ENCODE results near the gene TENM3. TPM values are rescaled to one million over a fixed set of nuclear protein-coding genes. Genes with fewer than 3 reads are reported as not detected.

The TENM3 gene
- total and polyA plus RNA-seq, 10 of the 15 experiments (the other 5 are each of a cell fraction or from before 2014, with no cell fraction given) = 0.01 to 1.7 (median 0.08) TPM; not detected in 2

- no peak for TF ChIP-seq MEF2B (IDR thresholded peaks at IDR 0.05; ENCODE audit: partially characterized antibody, poor library complexity, severe bottlenecking)
- TF ChIP-seq ZNF217 (IDR thresholded peaks at IDR 0.05) = no peak
- TF ChIP-seq SIX5 (IDR thresholded peaks at IDR 0.05; ENCODE audit: low read depth, low read length, severe bottlenecking) = no peak
- TF ChIP-seq IKZF1 (conservative IDR thresholded peaks at IDR 0.05) = peak; percentile 68
- TF ChIP-seq E4F1 (IDR thresholded peaks at IDR 0.05; ENCODE audit: borderline replicate concordance, partially characterized antibody) = no peak
- TF ChIP-seq NR2C1 (IDR thresholded peaks at IDR 0.05) = no peak
- TF ChIP-seq LARP7 (IDR thresholded peaks at IDR 0.05) = no peak
- no peak for TF ChIP-seq NR2F1 (conservative IDR thresholded peaks at IDR 0.05)
- peak; percentile 51; the same call in 1 of the 2 replicates for TF ChIP-seq CBFB (IDR thresholded peaks at IDR 0.05; ENCODE audit: low read depth)
- no peak for TF ChIP-seq ZNF687 (IDR thresholded peaks at IDR 0.05)
- TF ChIP-seq MLLT1 (IDR thresholded peaks at IDR 0.05) = no peak
- 0 out of 2 replicates have a peak, but pooled peaks have one; percentile 19 for TF ChIP-seq NBN (IDR thresholded peaks at IDR 0.05)
- no peak for TF ChIP-seq SMAD1 (IDR thresholded peaks at IDR 0.05; ENCODE audit: low read depth, partially characterized antibody)
- TF ChIP-seq BMI1 (IDR thresholded peaks at IDR 0.05; ENCODE audit: borderline replicate concordance) = no peak
- no peak for TF ChIP-seq PKNOX1 (IDR thresholded peaks at IDR 0.05)
- TF ChIP-seq MAX (IDR thresholded peaks at IDR 0.05; ENCODE audit: low read depth, low read length) = no peak
- TF ChIP-seq EZH2 (IDR thresholded peaks at IDR 0.05; ENCODE audit: borderline replicate concordance, control insufficient read depth, low read depth, low read length) = no peak
- TF ChIP-seq POLR2A (IDR thresholded peaks at IDR 0.05; ENCODE audit: low read depth, low read length) = 0 out of 2 replicates have a peak, but pooled peaks have one; percentile 29
- no peak for TF ChIP-seq CHD1 (IDR thresholded peaks at IDR 0.05; ENCODE audit: low read depth, low read length)
- no peak for TF ChIP-seq MYC (IDR thresholded peaks at IDR 0.05; ENCODE audit: insufficient read depth, insufficient read length, insufficient replicate concordance, low read length, severe bottlenecking)
- TF ChIP-seq SMARCA5 (IDR thresholded peaks at IDR 0.05) = no peak
- TF ChIP-seq ZNF622 (IDR thresholded peaks at IDR 0.05) = no peak
These were observed 565.6 kb downstream of the TENM3 start (continued) for GRCh38 chr4:182808673-182809416.

Measured in GM12878 (cell line).